Measurements from ENCODE around the gene MDK.

DNA sequence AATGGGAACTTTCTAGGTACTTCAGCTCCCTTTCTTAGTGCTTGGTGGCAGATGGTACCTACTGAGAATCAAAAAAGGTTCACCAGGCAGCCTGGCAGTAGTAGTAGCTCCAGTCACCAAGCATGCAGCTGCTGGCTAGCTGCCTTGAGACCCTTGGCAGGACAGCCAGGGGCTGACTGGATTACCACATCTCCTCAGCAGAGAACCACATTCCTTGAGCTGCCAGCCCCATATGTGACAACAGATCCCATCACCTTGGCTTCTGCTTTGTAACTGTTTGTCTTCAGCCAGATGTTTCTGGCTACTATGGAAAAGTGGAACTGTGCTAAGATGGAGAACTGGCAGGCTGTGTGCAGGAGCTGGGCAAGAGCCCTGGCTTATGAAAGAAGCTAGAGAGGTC lies 49.7 kb downstream of the MDK start:
- no peak for TF ChIP-seq POLR2A (IDR thresholded peaks at IDR 0.05)
- TF ChIP-seq, protein P1, sequence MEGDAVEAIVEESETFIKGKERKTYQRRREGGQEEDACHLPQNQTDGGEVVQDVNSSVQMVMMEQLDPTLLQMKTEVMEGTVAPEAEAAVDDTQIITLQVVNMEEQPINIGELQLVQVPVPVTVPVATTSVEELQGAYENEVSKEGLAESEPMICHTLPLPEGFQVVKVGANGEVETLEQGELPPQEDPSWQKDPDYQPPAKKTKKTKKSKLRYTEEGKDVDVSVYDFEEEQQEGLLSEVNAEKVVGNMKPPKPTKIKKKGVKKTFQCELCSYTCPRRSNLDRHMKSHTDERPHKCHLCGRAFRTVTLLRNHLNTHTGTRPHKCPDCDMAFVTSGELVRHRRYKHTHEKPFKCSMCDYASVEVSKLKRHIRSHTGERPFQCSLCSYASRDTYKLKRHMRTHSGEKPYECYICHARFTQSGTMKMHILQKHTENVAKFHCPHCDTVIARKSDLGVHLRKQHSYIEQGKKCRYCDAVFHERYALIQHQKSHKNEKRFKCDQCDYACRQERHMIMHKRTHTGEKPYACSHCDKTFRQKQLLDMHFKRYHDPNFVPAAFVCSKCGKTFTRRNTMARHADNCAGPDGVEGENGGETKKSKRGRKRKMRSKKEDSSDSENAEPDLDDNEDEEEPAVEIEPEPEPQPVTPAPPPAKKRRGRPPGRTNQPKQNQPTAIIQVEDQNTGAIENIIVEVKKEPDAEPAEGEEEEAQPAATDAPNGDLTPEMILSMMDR (IDR thresholded peaks at IDR 0.05) = no peak
